Mucosa of stomach (tissue), 1 donor: ENCODE results near the gene LYPD5.
"Not testable (repeated sequence)": the region's sequence is repeated elsewhere in the genome, so short reads cannot be mapped to it uniquely, and the experiment has no call there.

Experiments
- H3K27me3 ChIP-seq: one replicate; pipeline ENCODE4 v1.7.0; 2013; ENCODE audit warnings: mild to moderate bottlenecking, low read length; ENCODE audit not compliant: control insufficient read depth, insufficient read depth
- H3K36me3 ChIP-seq: one replicate; pipeline ENCODE4 v1.7.0; 2013; ENCODE audit warnings: low read length; ENCODE audit not compliant: control insufficient read depth, insufficient read depth
- H3K4me1 ChIP-seq: one replicate; pipeline ENCODE4 v1.7.0; 2013; ENCODE audit warnings: mild to moderate bottlenecking, low read length; ENCODE audit not compliant: control insufficient read depth, insufficient read depth
- H3K4me3 ChIP-seq: one replicate; pipeline ENCODE4 v1.7.0; 2013; ENCODE audit warnings: low read length
- H3K9ac ChIP-seq: one replicate; pipeline ENCODE4 v1.7.0; 2013; ENCODE audit warnings: mild to moderate bottlenecking, low read length, moderate library complexity
- H3K9me3 ChIP-seq: one replicate; pipeline ENCODE4 v1.7.0; 2013; ENCODE audit warnings: mild to moderate bottlenecking, low read length, moderate library complexity; ENCODE audit not compliant: control insufficient read depth
- donor health status: Pancreatic carcinoma.

Gene LYPD5

DNA sequence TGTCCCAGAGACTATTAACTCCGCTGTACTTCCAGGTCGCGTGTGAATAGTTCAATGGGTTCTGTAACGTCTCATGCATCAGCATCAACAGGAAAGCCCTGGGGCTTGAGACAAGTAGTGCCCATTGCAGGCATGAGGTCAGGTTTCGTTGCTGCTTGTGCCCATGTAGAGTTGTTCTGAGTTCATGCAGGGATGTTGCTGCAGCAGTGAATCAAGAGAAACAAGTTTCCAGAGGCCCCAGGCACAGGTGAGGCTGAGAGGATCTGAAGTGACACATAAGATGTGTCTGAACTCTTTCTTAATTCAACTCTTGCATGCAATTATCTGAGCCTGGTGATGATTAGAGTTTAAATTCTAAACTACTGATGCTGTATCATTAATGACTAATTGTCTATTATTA is 16.3 kb upstream of the LYPD5 start:
- Histone ChIP-seq H3K27me3 (peaks cover 10% of the 10 kb centered on the region), H3K4me3 (no peak overlapping the region), H3K9ac (no peak overlapping the region), H3K36me3 (no peaks in the 10 kb centered on the region), H3K4me1 (peaks cover 5% of the 10 kb centered on the region), H3K9me3 (no peaks in the 10 kb centered on the region)

GRCh38 chr19:43817454-43817853 is 15.2 kb upstream of the LYPD5 start:
- H3K9me3 ChIP-seq, H3K4me1 ChIP-seq, H3K9ac ChIP-seq, H3K27me3 ChIP-seq, H3K36me3 ChIP-seq, H3K4me3 ChIP-seq: not testable (repeated sequence)

DNA sequence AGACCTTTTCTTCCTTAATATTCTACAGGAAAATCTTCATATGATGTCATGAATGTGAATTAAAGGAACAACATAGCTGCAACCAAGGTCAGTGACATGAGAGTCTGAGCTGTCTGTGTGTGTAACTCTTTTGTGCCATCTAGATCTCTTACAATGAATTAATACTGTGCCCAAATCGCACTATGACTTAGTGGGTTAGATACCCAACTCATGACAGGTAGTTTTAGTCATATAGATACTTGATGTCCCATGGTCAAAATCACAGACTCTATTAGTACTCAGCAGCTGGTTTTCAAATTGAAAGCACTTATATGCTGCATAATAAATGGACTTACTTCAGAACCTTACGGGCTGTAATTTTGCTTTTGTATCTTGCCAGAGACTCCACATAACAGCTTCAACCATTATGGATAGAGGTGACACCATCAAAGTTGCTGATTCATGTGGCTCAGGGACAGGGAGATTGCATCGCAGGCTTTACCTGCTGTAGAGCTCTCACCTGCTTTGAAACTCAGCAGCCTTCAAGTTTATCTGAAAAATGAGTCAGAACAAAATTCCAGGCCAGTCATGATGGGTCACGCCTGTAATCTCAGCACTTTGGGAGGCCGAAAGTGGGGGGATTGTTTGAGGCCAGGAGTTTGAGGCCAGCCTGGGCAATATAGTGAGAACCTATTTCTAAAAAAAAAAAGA is 12.6 kb upstream of the LYPD5 start:
- Histone ChIP-seq H3K4me1 (no peaks in the 10 kb centered on the region), H3K9ac (no peak overlapping the region), H3K4me3 (no peak overlapping the region)

DNA sequence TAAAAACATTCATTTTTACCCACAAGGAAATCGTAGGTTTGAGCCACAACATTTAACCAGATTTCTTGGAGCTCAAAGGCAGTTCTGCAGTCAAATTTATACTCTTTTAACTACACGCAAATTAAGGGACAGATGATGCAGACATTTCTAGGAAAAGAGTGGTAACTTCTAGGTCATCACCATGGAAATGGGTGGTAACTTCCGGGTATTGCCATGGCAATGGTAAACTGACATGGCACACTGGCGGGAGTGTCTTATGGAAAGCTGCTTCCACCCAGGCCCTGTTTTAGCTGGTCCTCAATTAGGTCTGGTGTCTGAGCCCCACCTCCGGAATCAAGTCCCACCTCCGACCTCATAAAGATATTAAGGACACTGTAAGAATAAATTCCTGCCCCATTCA is 10.4 kb upstream of the LYPD5 start:
- Histone ChIP-seq H3K9ac (no peak overlapping the region), H3K4me3 (no peak overlapping the region), H3K36me3 (no peaks in the 10 kb centered on the region), H3K9me3 (no peaks in the 10 kb centered on the region), H3K27me3 (peaks cover 1% of the 10 kb centered on the region), H3K4me1 (no peaks in the 10 kb centered on the region)

More for the DNA sequence above, 12.6 kb upstream of the LYPD5 start:
- Histone ChIP-seq H3K9me3 (no peaks in the 10 kb centered on the region), H3K36me3 (no peaks in the 10 kb centered on the region), H3K27me3 (no peaks in the 10 kb centered on the region)

DNA sequence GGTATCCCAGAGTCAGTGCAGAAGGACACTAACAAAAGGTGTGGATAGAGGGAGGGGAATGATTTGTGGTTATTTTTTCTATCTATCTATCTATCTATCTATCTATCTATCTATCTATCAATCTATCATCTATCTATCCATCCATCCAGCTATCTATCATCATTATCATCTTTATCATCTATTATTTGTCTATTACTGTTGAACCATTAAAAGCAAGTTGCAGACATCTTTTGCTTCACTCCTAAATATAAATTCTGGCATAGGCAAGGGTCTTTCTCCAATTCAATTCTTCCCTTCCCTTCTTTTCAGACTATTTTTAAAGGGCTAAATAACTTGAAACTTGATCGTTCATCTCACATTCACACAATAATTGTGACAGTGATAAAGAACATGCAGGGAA is 10.0 kb upstream of the LYPD5 start:
- no peaks in the 10 kb centered on the region for H3K36me3 ChIP-seq
- H3K4me3 ChIP-seq, result no peak overlapping the region
- H3K4me1 ChIP-seq, result no peaks in the 10 kb centered on the region
- peaks cover 3% of the 10 kb centered on the region for H3K27me3 ChIP-seq
- no peaks in the 10 kb centered on the region for H3K9me3 ChIP-seq
- H3K9ac ChIP-seq, result no peak overlapping the region

DNA sequence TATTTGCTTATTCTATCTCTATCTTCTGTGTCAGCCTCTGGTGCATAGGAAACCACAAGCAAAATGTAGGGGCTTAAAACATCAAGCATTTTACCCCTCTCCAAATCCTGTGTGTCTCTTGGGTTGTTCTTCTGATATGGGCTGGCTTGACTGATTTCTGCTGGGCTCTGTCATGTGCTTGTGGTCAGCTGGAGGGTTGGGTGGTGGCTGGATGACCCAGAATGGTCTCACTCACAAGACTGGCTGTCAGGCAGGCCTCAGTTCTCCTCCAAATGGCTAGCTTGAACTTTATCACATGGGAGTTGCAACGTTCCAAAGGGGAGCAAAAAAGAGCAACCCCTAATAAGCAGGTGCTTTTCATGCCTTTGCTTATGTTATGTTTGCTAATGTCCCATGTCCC is 9.6 kb upstream of the LYPD5 start:
- H3K9ac ChIP-seq, result no peak overlapping the region
- H3K27me3 ChIP-seq, result peaks cover 3% of the 10 kb centered on the region
- no peaks in the 10 kb centered on the region for H3K9me3 ChIP-seq
- H3K36me3 ChIP-seq, result no peaks in the 10 kb centered on the region
- no peaks in the 10 kb centered on the region for H3K4me1 ChIP-seq
- H3K4me3 ChIP-seq, result no peak overlapping the region

GRCh38 chr19:43809762-43810696 is 7.8 kb upstream of the LYPD5 start:
- Histone ChIP-seq H3K4me3 (no peak overlapping the region), H3K27me3 (peaks cover 3% of the 10 kb centered on the region), H3K9me3 (no peaks in the 10 kb centered on the region), H3K9ac (no peak overlapping the region), H3K36me3 (no peaks in the 10 kb centered on the region), H3K4me1 (no peaks in the 10 kb centered on the region)

GRCh38 chr19:43807651-43808050 is 5.4 kb upstream of the LYPD5 start:
- no peak overlapping the region for H3K9ac ChIP-seq
- H3K9me3 ChIP-seq, result no peaks in the 10 kb centered on the region
- H3K4me3 ChIP-seq, result no peak overlapping the region
- no peaks in the 10 kb centered on the region for H3K36me3 ChIP-seq
- H3K4me1 ChIP-seq, result no peaks in the 10 kb centered on the region
- peaks cover 3% of the 10 kb centered on the region for H3K27me3 ChIP-seq

- H3K27me3 ChIP-seq, result peaks cover 3% of the 10 kb centered on the region
- no peaks in the 10 kb centered on the region for H3K4me1 ChIP-seq
- H3K9me3 ChIP-seq, result no peaks in the 10 kb centered on the region
- no peaks in the 10 kb centered on the region for H3K36me3 ChIP-seq
- no peak overlapping the region for H3K4me3 ChIP-seq
- no peak overlapping the region for H3K9ac ChIP-seq
Measured at GRCh38 chr19:43806848-43807247, 4.6 kb upstream of the LYPD5 start.

GRCh38 chr19:43806401-43806800 is 4.2 kb upstream of the LYPD5 start:
- H3K4me3 ChIP-seq, H3K9me3 ChIP-seq, H3K9ac ChIP-seq, H3K27me3 ChIP-seq, H3K36me3 ChIP-seq, H3K4me1 ChIP-seq: not testable (repeated sequence)

GRCh38 chr19:43804432-43804831 is 2.2 kb upstream of the LYPD5 start:
- Histone ChIP-seq H3K9ac (no peak overlapping the region), H3K27me3 (peaks cover 3% of the 10 kb centered on the region), H3K4me3 (no peak overlapping the region), H3K36me3 (no peaks in the 10 kb centered on the region), H3K4me1 (peaks cover 4% of the 10 kb centered on the region), H3K9me3 (no peaks in the 10 kb centered on the region)

DNA sequence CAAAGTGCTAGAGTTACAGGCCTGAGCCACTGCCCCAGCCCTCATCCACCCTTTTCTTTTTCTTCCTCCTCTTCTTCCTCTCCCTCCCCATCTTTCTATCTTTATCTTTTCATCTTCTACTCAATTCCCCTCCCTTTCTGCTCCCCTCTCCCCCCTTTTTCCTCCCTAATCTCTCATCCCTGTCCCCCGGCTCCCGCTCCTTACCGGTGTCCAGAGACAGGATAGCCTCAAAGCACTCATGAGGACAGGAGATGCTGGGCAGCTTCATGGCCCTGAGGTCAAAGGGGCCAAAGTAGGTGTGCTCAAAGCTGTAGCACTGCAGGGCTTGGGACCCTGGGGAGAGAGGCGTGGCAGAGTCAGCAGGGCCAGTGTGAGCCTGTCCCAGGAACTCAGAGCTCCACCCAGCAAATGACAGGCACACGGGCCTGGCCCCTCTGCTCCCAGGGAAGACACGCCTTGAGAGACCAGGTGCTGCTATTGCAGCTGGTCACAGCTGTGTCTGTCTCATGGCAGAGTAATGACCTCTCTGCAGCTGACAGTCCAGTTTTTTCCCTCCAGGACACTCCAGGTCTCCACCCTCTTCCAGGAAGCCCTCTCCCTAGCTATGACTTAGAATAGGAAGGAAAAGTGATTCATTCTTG is 2.6 kb downstream of the LYPD5 start:
- Histone ChIP-seq H3K9ac (no peak overlapping the region), H3K9me3 (no peaks in the 10 kb centered on the region), H3K4me1 (peaks cover 12% of the 10 kb centered on the region), H3K4me3 (no peak overlapping the region), H3K27me3 (peaks cover 4% of the 10 kb centered on the region), H3K36me3 (no peaks in the 10 kb centered on the region)
